Femur (tissue), 1 donor: ENCODE data around the gene ZNF362.
A peak's percentile ranks its signal among the peaks of the same experiment; 100 is the strongest.

Experiments
- DNase-seq: peaks from one replicate; pipeline ENCODE4 v3.0.0-alpha.2; 2017

ZNF362 gene

DNA sequence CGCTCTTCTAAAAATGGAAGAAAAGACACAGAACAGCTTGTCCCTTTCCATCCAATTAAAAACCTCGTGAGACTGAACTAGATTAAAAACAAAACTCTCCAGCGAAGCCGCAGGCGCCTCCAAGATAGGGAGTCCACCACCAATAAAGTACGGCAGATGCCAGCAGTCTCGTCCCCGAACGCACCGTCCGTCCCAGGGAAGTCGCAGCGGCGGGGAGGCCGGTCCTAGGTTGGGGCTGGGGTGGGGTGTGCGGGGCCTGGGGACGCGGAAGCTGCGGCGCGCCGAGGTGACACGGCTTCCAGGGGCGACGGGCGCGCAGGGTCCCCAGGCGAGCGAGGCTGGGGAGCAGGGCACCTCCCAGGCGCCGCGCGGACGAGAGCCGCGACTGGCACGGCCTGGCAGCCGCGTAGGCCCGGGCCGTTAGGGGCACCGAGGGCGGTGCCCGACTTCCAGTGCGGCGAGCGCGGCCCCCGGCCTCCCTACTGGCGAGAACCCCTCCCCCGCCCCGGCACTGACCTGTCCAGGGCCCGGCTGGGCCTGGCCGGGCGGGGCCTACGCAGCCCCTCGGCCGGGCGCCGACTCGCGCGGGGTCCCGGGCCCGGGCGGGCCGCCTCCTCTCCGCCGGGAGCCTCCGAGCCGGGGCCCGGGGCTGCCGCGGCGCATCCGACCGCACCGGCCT lies 92.9 kb downstream of the ZNF362 start:
- DNase-seq: peak; percentile 62

GRCh38 chr1:33349778-33350610 lies 93.7 kb downstream of the ZNF362 start:
- peak; percentile 92 for DNase-seq
